HG03066 (cell line): ENCODE results near the gene DNPEP.

Experiments used
- ATAC-seq: cut with Tn5 transposase; IDR thresholded peaks from one replicate; pipeline ENCODE4 v1.9.1; 2021; ENCODE audit warnings: low read depth; ENCODE audit not compliant: unreplicated experiment

The DNPEP gene

DNA sequence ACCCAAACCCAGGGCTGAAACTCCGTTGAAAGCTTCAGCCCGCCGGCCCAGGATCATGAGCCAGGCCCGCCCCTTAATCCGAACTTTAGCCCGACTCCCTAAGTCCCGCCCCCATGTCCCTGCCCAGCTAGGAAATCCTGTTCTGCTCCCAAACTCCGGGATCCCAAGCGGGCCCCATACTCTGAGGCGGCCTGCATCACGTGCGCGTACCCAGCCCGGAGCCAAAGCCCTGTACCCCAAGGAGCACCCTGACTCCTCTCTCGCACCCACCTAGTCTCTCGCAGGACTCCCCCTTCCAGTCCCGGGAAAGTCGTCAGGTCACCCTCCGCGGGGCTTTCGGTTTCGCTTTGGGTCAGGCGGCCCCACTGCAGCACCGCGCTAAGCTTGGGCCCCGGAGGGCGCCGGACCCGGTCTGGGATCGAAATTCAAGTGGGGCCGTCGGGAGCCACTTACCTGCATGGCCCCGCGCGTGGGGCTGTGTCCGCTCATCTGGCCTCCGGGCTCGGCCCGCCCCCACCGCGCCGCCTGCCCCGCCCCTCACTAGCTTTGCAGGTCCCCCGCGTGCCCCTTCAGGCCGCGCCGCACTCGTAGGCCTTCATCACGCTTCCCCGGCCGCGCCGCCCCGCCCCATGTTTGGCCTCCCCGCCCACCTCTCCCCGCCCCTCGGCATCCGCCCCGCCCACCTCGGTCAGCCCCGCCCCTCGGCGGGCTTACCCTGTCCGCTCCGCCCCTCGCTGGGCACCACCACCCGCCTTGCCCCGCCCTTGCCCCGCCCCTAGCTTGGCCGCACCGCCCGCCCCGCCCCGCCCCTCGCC is at the start of gene DNPEP:
Gene DNPEP, minus strand, starts transcription at position 607 of the 815 bp plus-strand sequence. Its CDS starts 118 bp downstream, at position 489.
- peak; percentile 67 for ATAC-seq

DNA sequence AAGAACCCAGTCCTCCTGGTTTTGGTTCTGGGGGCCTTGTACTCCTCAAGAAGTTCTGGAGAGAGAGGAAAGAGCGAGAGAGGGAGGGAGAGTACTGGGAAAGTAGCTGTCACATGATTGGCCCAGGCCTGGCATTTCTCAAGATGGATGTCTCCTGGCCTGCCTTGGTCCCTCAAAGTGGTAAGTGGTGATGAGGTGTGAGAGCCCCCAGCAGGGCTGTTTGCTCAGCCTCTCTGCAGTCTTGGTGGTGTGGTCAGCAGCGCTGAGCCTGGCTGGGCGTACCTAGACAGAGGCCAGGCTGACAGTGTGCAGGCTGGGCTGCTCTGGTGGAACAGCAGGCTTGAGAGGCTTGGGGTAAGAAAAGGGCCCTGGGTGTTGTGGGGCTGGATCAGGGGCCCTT is 49.4 kb upstream of the DNPEP start:
- ATAC-seq, result no peak

DNA sequence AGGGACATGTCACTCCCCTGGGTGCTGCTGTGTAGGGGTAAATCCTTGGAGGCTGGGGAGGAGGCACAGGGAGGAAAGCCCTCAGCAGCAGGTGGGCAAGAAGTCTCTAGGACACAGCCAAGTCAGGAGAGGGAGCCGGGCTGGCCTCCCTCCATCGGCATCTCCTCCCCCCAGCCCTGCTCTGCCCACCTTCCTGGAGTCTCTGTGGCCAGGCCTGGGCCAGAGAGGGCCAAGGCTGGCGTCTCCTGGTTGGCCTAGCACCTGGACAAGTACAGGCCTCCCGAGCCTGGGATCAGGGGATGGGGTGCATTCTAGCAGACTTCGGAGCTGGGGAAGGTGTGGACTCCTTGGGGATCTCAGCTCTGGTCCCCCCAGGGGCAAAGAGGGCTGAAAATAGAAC is 48.8 kb upstream of the DNPEP start:
- no peak for ATAC-seq

DNA sequence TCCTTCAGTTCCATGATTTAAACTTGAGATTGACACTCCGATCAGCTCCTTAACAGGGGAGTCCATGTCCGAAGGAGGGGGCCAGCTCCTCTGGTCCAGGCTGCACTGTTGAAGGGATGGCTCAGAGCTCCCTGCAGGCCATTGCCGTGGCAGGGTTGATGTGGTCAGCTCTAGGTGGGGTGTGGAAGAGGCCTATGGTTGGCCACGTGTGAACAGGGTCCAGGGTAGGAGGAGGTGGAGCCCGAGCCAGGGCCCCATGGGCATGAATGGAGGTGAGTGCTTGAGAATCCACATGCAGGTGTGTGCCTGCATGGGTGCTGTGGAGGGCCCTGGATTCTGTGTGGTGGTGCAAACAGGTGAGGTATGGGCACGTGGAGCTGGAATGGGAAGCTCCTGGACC is 48.0 kb upstream of the DNPEP start:
- ATAC-seq, result no peak

DNA sequence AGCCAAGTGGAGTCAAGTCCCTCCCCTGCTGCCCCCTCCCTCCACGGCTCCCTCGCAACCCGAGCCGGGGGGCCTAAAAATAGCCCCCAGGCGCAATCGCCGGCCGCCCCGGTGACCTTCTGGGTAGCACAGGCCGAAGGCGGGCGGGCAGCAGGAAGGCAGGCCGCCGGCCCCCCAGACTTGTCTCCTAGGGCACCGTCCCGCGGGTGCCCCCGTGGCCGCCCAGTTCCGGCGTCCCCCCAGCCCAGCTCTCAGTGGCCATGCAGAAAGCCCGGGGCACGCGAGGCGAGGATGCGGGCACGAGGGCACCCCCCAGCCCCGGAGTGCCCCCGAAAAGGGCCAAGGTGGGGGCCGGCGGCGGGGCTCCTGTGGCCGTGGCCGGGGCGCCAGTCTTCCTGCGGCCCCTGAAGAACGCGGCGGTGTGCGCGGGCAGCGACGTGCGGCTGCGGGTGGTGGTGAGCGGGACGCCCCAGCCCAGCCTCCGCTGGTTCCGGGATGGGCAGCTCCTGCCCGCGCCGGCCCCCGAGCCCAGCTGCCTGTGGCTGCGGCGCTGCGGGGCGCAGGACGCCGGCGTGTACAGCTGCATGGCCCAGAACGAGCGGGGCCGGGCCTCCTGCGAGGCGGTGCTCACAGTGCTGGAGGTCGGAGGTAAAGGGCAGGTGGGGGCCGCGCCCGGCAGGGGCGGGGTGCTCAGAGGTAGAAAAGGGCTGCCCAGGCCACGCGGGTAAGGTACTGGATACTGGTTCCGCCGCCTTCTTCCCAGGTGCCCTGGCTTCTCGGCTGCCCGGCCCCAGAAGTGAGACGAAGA is 47.2 kb upstream of the DNPEP start, which contains the start of gene SPEG:
Gene SPEG, plus strand, starts transcription at position 126 of the 808 bp plus-strand sequence. Its CDS starts 135 bp downstream, at position 261.
- no peak for ATAC-seq

- ATAC-seq, result no peak
Measured at GRCh38 chr2:219434468-219434717, 46.7 kb upstream of the DNPEP start.

GRCh38 chr2:219433666-219434467 is 46.2 kb upstream of the DNPEP start:
- ATAC-seq, result no peak

DNA sequence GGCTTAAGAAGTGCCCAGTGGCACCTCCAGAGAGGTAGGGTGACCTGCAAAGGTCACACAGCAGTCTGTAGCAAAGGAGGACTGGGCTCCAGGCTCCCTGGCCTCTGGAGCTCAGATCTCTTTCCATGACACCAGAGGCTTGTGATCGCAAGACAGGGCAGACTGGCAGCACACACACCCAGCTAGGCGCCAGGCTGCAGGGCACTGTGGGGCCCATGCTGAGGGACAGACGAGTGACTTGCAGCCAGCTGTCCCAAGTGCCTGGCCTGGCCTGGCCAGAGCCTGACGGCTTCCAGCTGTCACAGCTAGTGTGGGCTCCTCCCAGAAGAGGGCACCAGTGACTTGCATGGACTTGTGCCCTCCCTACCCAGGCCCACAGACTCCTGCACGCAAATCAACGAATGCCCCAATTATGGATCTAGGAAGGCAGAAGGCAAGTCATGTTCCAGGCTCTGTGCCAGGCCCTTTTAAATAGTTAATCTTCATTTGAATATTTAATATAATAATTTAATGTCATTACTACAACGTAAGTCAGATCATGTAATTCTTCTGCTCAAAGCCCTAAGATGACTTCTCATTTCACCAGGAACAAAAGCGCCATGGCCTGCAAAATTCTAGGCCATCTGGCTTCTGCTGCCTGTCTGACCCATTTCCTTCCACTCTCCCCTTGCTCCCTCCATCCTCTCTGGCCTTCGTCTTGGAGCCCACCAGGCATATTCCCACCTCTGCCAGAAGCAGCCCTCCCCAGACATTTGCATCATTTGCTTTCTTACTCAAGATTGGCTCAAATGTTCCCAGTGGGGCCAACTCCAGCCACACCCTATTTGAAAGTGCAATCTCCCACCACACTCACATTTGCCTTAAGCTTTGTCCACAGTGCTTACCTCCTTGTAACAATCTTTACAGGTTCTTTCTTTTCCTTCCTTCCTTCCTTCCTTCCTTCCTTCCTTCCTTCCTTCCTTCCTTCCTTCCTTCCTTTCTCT is 43.2 kb upstream of the DNPEP start:
- no peak for ATAC-seq

- ATAC-seq, result no peak
Measured at GRCh38 chr2:219429958-219430606, 42.4 kb upstream of the DNPEP start.

DNA sequence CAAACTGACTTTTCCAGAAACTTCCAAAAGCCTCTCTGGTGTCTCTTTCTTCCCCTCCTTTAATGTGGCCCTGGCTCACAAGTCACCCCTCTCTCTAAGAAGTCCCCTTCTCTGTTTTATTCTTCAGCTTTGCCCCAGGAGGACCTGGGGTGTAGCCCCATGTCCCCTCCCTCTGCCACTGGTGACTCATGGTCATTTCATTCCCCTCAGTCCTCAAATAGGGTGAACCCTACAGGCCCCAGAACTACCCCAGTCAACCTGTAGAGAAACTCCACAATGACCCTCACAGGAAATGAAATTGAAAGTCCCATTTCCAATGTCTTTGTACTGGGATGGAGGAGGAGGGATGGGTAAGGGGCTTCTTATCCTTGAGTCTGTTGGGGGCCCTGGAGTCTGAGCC is 40.8 kb upstream of the DNPEP start:
- ATAC-seq, result no peak

DNA sequence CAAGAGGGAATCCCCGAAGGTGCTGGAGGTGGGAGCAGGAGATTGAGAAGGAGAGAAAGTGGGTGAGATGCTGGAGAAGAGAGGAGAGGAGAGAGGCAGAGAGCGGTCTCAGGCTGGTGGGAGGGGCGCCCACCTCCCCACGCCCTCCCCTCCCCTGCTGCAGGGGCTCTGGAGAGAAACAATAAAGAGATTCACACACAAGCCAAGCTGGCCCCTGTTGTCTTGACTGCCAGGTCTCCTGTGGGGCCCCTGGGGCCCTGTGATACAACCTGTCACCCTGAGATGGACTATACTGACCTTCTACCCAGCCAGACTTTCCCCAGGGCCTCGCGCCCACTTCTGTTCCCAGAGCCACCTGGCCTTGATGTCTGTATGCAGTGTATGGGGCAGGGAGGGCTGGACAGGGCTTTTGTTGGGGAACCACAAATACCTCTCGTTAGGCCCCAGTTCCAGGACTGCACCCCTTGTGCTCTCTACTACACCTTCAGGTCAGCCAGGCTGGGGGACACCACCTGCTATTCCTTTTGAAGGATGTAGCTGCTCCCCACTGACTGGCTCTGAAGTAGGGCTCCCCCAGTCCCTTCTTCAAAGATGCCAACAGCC is 38.9 kb upstream of the DNPEP start:
- no peak for ATAC-seq

GRCh38 chr2:219426068-219426443 is 38.3 kb upstream of the DNPEP start:
- no peak for ATAC-seq

- no peak for ATAC-seq
Measured at GRCh38 chr2:219425238-219426067, 37.7 kb upstream of the DNPEP start.

GRCh38 chr2:219423652-219424377 is 36.1 kb upstream of the DNPEP start:
- ATAC-seq, result no peak

GRCh38 chr2:219422952-219423534 is 35.3 kb upstream of the DNPEP start:
- no peak for ATAC-seq

GRCh38 chr2:219421323-219421722 is 33.6 kb upstream of the DNPEP start:
- no peak for ATAC-seq

DNA sequence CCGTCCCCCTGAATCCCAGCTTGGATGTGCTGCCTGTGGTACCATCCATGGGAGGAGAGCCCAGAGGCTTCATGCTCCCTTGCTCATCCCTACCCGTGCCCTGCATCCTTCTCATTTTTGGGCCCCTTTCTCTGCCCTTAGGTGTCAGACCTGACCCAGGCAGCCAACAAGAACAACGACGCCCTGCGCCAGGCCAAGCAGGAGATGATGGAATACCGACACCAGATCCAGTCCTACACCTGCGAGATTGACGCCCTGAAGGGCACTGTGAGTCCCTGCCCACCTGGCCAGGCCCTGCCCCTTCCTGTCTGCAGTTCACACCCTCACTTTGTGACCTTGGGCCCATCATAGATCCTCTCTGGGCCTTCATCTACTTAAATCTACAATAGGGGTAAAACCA is 33.0 kb upstream of the DNPEP start:
- no peak for ATAC-seq
